HG03095 (cell line): ENCODE measurements around the gene AGBL5.
"Not testable (repeated sequence)": the region's sequence is repeated elsewhere in the genome, so short reads cannot be mapped to it uniquely, and the experiment has no call there.

Experiments used
- ATAC-seq: cut with Tn5 transposase; IDR thresholded peaks from one replicate; pipeline ENCODE4 v1.9.1; 2021; ENCODE audit warnings: moderate library complexity; ENCODE audit not compliant: unreplicated experiment

Gene AGBL5

DNA sequence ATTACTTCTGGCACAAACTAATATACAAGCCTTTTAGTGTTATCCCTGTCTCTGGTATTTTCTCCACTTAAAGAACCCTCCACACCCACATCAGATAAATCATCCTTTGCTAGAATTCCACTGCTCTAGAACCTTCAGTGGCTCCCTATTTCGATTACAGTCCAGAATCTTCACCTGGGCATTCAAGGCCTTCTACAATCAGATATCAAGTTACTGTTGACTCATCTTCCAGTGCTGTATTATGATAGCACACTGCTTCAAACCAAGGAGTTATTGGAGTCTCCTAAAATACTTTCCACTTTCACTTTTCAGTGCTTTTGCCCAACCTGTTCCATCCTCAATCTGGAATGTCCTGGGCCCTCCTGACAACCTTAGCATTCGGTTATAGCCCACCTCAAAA is 64.1 kb downstream of the AGBL5 start:
- no peak for ATAC-seq

DNA sequence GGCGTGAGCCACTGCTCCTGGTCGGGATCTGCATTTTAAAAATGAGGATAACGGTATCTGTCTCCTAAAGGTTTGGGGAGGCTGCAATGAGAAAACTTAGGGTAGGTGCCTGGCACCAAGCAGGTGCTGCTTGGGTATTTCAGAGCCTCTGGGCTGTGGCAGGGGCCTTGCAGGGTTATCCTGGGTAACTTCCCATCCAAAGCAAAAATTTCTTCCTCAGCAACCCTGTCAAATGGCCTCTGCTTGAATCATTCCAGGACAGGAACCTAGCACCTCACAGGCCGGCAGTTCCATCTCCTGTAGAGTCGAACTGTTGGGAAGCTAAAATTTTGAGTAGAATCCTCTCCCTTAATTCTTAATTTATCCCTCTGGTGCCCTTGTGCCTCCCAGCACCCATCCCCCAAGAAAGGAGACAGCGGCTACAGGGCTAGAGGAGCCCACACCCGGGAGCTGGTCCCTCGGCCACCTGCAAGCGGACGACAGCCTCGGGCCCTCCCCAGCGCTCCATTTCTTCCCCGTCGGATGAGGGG is 66.6 kb downstream of the AGBL5 start:
- no peak for ATAC-seq

DNA sequence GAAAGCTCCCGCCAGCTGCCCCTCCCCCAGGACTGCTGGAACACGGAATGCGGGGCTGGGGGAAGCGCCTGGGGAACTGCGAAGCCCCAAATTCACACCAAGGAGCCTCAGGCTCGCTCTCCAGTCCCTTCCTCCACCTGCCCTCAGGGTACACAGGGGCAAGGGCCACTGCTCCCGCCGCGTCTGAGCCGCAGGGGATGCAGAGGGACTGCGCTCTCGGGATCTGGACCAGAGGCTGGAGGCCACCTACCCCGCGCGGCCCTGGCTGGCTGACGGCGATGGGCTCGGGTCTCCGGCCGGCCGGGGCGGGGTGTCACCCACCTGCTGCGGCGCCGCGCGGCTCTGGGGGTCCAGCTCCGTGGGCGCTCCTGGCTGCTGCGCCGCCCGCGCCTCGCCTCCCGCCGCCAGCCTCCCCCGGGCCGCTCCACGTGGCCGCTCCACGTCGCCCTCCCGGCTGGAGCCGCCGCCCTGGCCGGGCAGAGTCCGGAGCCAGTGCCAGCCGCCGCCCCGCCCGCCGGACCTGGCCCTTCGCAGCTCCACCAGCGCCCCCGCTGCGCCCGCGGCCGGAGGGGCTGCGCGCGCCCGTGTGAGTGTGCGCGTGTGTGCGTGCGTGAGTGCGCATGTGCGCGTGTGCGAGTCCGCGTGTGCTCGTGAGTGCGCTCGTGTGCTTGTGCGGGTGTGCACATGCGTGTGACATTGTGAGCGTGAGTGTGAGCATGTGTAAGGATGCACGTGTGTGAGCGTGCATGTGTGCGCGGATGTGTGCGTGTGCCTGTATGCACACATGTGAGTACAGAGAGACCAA is 67.3 kb downstream of the AGBL5 start, which contains the start of gene CGREF1:
CGREF1 (minus strand) TSS at position 604 of the 805 bp plus-strand sequence. CDS start 14,762 bp downstream, outside the sequence.
- ATAC-seq, result no peak

DNA sequence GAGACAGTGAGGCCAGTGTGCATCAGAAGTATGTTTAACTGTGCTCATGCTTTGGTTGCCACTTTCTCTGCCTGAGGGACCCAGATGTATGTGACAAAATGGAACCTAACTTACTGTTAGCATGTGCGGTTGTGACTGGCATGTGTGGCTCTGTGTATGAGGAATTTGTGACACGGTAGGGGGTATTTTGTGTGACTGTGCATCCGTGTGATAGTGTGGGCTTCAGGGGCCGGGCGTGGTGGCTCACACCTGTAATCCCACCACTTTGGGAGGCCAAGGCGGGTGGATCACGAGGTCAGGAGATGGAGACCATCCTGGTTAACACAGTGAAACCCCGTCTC is 67.8 kb downstream of the AGBL5 start:
- ATAC-seq, result not testable (repeated sequence)
